ENCODE measurements around the gene USP10.

The USP10 gene, protein sequence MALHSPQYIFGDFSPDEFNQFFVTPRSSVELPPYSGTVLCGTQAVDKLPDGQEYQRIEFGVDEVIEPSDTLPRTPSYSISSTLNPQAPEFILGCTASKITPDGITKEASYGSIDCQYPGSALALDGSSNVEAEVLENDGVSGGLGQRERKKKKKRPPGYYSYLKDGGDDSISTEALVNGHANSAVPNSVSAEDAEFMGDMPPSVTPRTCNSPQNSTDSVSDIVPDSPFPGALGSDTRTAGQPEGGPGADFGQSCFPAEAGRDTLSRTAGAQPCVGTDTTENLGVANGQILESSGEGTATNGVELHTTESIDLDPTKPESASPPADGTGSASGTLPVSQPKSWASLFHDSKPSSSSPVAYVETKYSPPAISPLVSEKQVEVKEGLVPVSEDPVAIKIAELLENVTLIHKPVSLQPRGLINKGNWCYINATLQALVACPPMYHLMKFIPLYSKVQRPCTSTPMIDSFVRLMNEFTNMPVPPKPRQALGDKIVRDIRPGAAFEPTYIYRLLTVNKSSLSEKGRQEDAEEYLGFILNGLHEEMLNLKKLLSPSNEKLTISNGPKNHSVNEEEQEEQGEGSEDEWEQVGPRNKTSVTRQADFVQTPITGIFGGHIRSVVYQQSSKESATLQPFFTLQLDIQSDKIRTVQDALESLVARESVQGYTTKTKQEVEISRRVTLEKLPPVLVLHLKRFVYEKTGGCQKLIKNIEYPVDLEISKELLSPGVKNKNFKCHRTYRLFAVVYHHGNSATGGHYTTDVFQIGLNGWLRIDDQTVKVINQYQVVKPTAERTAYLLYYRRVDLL

DNA sequence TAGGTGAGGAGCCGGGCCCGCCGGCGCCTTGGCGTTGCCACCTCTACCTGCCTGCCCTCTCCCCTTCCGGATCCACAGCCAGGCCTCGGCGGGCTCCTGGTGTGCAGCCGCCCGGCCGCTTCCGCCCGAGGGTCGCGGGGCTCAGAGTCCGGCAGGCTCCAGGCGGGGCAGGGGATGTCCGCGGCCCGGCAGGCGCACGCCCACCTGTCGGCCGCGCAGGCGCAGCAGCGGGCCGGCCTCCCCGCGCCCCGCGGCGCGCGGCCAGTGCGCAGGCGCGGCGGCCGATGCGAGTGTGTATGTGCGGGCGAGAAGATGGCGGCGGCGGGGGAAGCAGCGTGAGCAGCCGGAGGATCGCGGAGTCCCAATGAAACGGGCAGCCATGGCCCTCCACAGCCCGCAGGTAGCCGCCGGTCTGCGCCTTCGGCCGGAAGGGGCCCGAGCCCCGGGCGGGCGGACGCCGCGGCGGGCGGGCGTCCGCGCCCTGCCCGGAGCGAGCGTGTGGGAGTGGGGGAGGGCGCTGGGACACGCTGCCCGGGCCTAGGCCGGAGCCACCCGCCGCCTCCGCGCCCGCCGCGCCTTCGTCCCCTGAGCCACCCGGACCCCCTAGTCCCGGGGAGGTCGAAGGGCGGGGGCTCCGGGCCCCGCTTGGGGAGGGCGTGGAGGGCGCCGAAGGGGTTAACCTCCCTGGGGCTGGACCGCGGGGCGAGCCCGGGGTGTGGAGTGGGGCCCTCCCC is at the start of gene USP10:
Gene USP10 (plus strand): TSS at position 289 of the 734 bp plus-strand sequence. CDS start 91 bp downstream, at position 380.
- DNase-seq, result peak; percentile 86 to 87

DNA sequence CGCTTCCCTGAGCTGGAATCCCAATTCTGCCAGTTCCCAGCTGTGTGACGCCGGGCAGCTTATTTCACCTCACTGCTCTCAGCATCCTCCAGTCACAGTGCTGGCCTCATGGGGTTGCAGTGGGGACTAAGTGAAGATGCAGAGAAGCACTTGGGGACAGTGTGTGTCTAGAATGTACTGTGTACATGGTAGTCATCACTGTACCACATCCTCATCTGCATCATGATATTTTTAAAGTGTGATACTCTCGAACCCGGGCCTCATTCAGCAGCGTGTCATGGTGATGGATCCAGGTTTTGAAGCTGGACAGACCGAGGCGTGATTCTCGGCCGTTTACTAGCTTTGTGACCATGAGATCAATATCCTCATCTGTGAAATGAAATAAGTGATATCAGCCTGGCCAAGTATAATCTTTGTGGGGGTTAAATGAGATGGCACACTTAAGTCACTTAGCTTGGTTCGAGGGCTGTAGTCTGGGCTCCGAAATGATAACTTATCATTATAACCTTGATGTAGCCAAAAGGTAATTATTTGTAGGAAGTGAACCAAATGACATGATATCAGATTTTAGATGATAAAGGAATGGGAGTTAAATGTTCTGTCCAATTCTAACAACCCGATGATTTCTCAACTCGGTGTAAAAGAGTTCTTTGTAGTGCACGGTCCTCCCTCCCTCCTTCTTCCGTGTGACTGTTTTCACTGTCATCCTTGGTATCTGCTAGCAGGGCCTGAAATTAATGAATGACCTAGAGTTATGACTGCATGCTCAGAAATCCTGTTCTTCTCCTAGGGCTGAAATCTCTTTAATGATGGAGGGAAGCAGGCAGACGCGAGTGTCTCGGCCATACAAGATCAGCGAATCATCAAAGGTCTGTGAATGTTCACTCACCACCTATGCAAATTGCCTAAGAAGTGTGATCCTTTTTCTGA is 49.5 kb upstream of the USP10 start:
- no peak for DNase-seq

DNA sequence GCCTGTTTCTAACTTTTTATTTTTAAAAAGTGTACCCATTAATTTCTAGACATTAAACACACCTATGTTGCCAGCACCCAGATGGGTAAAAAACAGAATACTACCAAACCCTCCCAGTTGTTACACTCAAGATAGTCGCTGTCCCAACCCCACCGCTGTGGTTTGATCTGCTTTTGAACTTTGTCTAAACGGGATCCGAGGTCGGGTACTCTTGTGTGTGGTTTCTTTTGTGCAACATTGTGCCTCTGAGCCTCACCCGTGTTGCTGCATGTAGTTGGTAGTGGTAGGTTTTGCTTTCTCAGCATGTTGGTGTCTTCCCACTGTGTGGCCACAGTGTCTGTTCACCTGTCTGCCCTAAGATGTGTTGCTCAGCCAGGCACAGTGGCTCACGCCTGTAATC is 47.2 kb upstream of the USP10 start:
- peak; percentile 39 to 58 for DNase-seq

DNA sequence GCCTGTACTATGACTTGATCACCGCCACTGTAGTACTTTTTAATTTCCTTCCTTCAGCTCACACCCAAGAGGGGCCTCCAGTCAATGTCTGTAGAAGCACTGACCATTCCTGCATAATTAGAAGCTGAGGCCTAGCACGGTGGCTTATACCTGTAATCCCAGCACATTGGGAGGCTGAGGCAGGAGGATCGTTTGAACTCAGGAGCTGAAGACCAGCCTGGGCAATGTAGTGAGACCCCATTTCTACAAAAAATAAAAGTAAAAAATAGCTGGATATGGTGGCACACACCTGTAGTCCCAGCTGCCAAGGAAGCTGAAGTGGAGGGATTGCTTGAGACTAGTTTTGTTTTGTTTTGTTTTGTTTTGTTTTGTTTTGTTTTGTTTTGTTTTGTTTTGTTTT is 45.6 kb upstream of the USP10 start:
- no peak for DNase-seq

DNA sequence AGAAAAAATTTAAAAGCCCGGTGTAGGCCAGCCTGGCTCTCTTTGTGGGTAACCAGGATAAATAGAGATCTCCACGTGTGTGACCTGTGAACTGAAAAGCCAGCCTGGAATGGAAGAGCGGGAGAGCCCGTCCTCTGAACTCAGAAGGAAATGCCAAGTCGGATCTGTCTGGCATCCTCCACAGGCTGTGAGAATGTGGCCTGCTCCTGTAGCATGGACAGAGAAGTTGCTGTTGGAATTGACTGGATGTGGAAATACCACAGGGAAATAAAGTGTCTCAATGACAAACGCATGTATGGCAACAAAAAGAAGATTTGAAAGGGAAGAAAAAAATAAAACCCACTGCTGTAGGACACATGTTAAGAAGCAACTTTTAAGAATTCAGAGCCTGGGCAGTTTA is 44.8 kb upstream of the USP10 start:
- DNase-seq, result no peak

DNA sequence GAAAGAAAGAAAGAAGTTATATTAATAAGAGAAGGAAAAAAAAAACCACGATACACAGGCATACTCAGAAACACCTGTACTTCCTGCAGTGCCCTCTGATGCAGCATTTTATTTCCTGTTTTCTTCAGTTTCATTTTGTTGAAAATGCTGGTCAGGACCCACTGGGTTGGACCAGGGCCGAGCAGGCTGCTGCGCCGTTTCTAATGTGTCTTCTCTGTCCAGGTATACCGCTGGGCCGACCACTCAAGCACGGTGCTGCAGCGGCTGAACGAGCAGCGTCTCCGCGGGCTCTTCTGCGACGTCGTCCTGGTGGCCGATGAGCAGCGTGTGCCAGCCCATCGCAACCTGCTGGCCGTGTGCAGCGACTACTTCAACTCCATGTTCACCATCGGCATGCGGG is 43.2 kb upstream of the USP10 start:
- no peak for DNase-seq

DNA sequence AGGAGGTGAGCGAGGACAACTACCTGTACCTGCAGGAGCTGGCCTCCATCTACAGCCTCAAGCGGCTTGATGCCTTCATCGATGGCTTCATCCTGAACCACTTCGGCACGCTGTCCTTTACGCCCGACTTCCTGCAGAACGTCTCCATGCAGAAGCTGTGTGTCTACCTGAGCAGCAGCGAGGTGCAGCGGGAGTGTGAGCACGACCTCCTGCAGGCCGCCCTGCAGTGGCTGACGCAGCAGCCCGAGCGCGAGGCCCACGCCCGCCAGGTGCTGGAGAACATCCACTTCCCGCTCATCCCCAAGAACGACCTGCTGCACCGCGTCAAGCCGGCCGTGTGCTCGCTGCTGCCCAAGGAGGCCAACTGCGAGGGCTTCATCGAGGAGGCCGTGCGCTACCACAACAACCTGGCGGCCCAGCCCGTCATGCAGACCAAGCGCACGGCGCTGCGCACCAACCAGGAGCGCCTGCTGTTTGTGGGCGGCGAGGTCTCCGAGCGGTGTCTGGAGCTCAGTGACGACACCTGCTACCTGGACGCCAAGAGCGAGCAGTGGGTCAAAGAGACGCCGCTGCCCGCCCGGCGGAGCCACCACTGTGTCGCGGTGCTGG is 42.5 kb upstream of the USP10 start:
- no peak for DNase-seq

DNA sequence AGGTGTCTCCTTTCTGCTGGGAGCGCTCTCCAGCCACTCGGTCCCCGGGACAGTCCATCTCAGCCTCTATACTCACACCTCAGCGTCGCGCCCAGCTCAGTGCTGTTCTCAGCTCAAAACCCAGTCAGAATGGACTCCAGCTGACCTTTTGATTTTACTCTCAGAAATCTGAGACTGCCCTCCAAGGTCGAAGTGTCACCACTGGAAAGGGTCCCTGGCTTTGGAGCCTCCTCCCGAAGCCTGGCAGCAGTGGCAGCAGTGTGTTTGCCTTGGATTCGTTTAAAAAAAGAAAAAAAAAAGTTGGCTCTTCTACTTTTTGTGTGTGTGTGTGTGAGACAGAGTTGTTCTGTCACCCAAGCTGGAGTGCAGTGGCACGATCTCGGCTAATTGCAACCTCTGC is 41.1 kb upstream of the USP10 start:
- no peak for DNase-seq

DNA sequence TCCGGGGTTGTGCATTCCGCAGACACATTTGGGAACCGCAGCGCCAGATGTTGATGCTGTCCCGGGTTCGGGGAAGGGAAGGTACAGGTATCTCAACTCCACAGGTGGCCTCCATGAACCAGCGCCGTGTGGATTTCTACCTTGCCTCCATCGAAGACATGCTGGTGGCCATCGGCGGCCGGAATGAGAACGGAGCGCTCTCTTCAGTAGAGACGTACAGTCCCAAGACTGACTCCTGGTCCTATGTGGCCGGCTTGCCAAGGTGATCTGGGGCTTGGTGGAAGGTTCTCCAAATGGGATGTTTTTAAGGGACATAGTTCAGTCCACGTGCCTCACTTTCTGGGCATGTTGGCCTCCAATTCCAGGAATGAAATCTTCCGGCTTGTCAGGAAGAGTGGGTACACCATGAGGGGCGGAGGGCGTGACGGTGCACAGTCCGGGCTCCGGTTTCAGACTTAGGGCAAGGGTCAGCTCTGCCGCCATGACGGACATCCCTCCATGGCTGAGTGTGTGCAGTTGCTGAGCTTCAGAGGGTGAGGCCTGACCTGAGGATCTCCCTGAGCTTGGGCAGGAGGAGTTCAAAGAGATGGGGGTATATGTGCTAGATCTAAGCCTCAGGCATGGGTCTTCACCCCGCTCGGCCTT is 40.0 kb upstream of the USP10 start:
- DNase-seq, result no peak

DNA sequence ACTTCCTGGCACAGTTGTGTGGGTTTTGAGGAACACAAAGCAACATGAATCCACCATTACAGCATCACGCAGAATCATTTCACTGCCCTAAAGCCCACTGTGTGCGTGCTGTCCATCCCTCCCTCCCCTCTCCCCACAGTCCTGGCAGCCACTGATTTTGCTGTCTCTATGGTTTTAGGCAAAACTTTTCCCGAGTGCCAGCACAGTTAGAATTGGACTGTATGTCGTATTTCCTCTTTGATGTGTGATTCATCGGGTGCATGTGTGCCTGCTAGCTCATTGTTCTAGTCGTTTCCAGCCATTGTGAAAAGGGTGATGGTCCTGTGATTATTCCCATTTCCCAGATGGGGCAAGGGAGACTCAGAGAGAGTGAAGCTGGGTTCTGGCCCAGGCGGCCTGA is 38.8 kb upstream of the USP10 start:
- DNase-seq, result no peak

DNA sequence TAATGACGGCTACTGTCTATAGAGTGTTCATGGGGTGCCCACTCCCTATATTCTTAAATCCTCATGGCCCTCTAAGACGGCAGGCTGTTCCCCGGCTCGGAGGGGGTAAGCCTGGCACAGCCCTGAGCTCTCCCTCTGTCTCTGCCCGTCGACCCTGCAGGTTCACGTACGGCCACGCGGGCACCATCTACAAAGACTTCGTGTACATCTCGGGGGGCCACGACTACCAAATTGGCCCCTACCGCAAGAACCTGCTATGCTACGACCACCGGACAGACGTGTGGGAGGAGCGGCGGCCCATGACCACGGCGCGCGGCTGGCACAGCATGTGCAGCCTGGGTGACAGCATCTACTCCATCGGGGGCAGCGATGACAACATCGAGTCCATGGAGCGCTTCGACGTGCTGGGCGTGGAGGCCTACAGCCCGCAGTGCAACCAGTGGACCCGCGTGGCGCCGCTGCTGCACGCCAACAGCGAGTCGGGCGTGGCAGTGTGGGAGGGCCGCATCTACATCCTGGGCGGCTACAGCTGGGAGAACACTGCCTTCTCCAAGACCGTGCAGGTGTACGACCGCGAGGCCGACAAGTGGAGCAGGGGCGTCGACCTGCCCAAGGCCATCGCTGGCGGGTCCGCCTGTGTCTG is 38.3 kb upstream of the USP10 start:
- DNase-seq, result no peak

DNA sequence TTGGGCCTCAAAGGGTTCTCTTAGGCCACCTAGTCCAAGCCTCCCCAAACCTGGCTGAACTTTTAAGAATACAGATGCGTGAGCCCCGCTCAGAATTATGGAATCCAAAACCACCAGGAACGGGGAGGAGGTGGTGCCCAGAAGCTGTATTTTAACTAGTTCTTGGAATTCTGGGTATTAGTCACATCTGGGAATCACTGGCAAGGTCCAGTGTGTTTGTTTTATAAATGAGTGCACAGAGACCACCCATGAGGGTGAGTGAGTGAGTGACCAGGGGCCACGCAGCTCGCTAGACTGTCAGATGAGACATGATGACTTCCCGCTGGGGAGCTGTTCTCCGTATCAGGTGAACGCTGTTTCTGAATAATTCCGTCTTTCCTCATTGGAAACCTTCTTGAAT is 37.3 kb upstream of the USP10 start:
- DNase-seq, result no peak

DNA sequence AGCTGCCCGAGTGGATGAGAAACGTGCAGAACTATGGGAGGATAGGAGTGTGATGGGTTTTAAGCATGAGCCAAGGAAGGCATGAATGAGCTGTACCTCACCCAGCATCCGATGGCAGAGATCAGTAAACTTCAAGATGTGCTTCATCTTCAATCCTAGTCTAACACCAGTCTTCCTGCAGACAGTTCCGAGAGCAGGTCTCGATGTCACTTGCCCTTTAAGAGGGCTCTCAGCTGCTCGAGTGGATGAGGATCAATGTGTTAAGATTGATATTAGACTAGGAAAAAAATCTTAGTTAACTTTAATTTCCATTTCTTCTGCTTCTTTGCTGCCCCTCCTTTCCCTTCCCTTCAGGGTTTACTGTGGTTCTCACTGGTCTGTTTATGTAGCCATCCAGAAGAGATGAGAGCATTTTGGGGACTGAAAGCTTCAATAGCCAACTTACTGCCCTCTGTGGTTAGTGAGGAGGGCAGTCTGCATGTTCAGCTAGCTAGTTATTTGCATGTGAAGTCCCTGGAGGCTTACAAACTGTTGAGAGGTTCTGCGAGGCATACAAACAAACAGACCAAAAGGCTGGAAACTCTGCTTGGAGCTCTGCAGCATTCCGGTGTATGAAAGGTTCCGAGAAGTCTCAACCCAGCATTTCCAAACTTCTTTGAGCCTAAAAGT is 36.2 kb upstream of the USP10 start:
- no peak for DNase-seq

DNA sequence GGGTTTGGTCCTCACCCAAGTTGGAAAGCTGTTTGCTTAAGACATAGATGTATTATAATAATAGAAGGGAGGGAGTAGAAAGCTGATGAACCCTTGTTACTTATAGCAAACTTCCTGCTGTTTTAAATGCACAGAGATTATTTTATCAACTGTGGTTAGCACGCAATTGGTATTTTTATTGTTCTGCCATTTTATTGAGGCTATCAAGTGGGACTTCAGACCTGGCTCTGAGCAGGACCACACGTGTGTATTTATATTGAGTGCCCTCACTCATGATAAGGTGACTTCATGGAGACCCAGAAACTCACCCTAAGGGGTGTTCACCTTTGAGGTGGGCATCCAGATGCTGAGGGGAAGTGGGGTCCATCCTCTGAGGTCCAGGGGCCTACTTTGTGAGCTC is 34.4 kb upstream of the USP10 start:
- DNase-seq, result no peak

DNA sequence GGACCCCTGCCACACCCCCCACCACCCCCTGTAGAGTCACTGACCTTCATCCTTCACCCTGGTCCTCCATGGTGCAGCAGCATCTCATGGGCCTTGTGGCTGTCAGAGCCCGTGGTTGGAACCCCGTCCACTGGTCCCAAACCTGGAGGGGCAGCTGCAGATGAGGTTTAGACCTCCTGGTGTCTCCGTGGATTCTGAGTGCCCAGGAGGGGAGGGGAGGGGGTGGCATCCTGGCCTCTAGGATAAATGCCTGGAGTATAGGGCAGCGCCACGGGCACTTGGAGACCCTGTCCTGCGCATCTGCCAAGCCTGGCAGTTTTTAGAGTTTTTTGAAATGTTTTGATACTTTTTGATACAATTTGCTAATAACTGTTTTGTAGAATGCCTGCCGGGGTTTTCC is 34.0 kb upstream of the USP10 start:
- no peak for DNase-seq

DNA sequence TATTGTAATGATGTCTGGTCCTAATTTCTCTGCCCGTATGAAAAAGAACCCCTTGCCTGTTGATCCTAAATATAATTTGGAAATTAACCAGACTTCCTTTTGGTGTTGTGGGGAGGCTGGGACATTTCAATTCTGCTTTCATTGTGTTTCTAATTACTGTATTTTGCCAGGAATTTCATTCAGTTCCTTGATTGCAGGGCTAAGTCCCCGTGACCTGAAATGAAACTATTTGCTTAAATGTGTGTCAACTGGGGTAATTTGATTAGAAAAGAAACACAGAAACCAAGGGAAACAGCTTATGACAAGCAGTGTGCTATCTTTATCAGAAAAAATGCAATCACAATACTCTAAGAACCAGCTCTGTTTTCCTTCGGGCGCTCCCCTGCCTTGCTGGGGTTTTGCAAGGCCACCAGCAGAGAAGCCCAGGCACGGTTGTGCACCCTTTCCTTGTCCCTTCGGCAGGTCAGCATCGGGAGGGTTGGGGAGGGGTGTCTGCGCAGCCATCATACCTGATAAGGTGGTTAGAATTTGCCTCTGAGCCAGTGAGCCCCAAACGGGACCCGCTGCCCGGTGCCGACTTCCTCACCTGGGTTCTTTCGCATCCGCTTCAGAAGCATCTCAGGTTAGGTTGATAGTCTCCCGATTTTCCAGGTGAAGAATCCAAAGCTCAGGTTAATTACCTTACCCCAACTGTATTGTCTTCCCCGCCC is 32.0 kb upstream of the USP10 start:
- DNase-seq, result no peak

DNA sequence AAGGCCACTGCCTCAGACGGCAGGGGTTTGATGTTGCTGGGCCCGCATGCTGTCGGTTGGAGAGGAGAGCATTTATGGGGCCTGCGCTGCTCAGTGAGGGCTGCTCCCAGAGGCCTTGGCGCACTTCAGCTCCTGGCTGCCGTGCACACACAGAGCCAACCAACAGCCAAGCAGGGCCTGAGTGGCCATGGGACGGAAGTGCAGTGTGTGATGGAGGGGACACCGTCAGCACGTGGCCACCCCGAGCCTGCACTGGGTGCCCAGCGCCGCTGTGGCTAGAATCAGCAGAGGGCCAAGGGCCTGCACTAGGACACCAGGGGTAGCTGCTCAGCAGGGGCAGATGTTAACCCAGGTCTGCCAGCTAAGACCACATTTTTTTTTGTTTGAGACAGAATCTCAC is 29.7 kb upstream of the USP10 start:
- no peak for DNase-seq

DNA sequence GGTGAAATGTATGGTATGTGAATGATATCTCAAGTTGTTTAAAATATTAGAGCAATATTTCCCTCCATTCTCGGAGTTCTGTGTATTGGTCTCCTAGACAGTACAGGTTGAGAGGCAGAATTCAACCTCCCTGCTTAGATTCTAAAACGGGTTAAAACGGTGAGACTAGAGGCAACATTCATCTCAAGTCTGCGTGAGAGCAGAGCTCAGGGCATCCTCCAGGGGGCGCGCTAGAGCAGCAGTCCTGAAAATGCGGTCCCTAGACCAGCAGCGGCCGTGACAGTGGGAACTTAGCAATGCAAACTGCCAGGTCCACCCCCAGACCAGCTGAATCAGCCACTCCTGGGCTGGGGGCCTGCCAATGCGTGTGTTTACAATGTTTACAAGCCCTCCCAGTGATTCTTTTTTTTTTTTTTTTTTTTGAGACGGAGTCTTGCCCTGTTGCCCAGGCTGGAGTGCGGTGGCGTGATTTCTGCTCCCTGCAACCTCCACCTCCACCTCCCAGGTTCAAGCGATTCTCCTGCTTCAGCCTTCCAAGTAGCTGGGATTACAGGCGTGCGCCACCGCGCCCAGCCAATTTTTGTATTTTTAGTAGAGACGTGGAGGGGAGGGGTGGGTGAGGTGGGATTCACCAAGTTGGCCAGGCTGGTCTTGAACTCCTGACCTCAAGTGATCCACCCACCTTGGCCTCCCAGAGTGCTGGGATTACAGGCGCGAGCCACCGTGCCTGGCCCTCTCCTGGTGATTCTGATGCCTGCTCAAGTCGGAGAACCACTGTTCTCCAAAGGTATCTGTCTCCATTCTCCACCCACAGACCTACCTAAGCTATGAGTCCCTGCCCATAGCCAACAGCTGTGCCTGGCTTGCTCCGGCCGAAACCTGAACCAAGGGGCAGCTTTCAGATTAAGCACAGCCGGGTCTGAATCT is 27.3 kb upstream of the USP10 start:
- DNase-seq, result peak; percentile 79 to 80

DNA sequence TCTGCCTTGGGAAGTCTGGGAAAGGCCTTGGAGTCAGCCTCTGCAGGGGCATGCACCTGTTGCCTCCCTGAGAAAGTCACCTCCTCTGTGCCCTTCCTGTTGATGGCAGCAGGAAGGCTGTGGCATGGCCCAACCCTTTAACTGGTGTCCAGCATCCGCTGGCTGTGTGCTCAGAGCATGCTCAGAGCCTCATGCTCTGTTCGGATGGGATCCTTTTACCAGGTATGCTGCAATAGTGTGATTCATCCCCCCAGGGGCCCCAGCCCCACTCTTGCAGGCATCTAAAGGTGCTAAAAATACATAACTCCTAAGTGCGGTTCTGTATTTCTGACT is 26.6 kb upstream of the USP10 start:
- no peak for DNase-seq

Data from CD4-positive, alpha-beta T cell treated with Interleukin-4 for 1 hour (primary cell).